Thyroid gland (tissue), 4 donors: ENCODE data around the gene ATP13A3. TPM values are rescaled to one million over a fixed set of nuclear protein-coding genes. Genes with fewer than 3 reads are reported as not detected.

ENCODE experiments used
- DNase-seq, 2 donors: peaks; one replicate each; pipeline ENCODE4 v3.0.0-alpha.2; 2019
- H3K27ac ChIP-seq, 3 donors: fragments of 200-600 bp; sonication (generic); 1 replicate in 2 of 3; 2 replicates in 1 of 3; pipeline ENCODE4 v1.5.1; 2016 to 2019; ENCODE audit warnings: mild to moderate bottlenecking in 1 of 3, moderate library complexity in 1 of 3
- H3K27me3 ChIP-seq: fragments of 200-600 bp; sonication (generic); one replicate; pipeline ENCODE4 v1.5.1; 2019
- H3K36me3 ChIP-seq, 2 donors: fragments of 200-600 bp; sonication (generic); one replicate each; pipeline ENCODE4 v1.5.1; 2016 to 2019
- H3K4me1 ChIP-seq, 2 donors: fragments of 200-600 bp; sonication (generic); one replicate each; pipeline ENCODE4 v1.5.1; 2017 to 2019
- H3K4me3 ChIP-seq, 3 donors: fragments of 200-600 bp; sonication (generic); replicated peaks in 1 of 3; 1 replicate in 2 of 3; 2 replicates in 1 of 3; pipeline ENCODE4 v1.5.1; 2016; ENCODE audit warnings: mild to moderate bottlenecking in 1 of 3
- H3K9me3 ChIP-seq: fragments of 200-600 bp; sonication (generic); one replicate; pipeline ENCODE4 v1.5.1; 2017
- CTCF ChIP-seq, 6 experiments: fragments of 200-600 bp in 3 of 6; fragments of 450-650 bp in 3 of 6; sonication (generic) in 3 of 6; IDR thresholded peaks; one replicate each; pipeline ENCODE4 v1.5.1; 2016 to 2019; ENCODE audit warnings: antibody characterized with exemption in 6 of 6, mild to moderate bottlenecking in 2 of 6, inconsistent platforms in 1 of 6, moderate library complexity in 1 of 6
- POLR2A ChIP-seq, 2 donors: fragments of 450-650 bp; IDR thresholded peaks; one replicate each; pipeline ENCODE4 v1.6.1; 2017; ENCODE audit warnings: antibody characterized with exemption in 2 of 2, mild to moderate bottlenecking in 2 of 2, moderate library complexity in 1 of 2
- WGBS, 2 donors: methylation state at CpG; one replicate each; pipeline ENCODE4 v1.1.5; 2017; 5-methylcytosine and 5-hydroxymethylcytosine counted together
- intact Hi-C: fragments of 100-400 bp; cut with DNase I; formaldehyde crosslinking; loops from one replicate; pipeline ENCODE4 v1.15.1; 2023
- total RNA-seq, 4 donors: library from RNA; depleted of rRNA; stranded (reverse); fragments of >200 nt; gene quantifications; one replicate each; pipeline ENCODE4 v1.2.3, GENCODE V29; 2016

ATP13A3 gene
- total RNA-seq, 4 donors from 2014 or later: 262 to 426 (median 341) TPM

- no peak for DNase-seq
- Histone ChIP-seq H3K36me3 (peaks cover 23 to 30% of the 10 kb centered on the region in 2 donors), H3K27me3 (no peaks in the 10 kb centered on the region), H3K4me1 (peaks cover 13 to 19% of the 10 kb centered on the region in 2 donors), H3K4me3 (no peak overlapping the region), H3K27ac (peak overlapping the region in 2 of 3 donors; percentile 12 to 38), H3K9me3 (no peaks in the 10 kb centered on the region)
- intact Hi-C loops: no loop called here
- no peak for TF ChIP-seq CTCF (IDR thresholded peaks at IDR 0.05)
- no peak for TF ChIP-seq POLR2A (IDR thresholded peaks at IDR 0.05)
- WGBS, 2 donors: 49 to 55% methylated on average over 2 of the region's 2 CpGs
These were observed 46.0 kb downstream of the ATP13A3 start for GRCh38 chr3:194440756-194441155.

GRCh38 chr3:194439881-194440550 lies 46.8 kb downstream of the ATP13A3 start:
- H3K27me3 ChIP-seq: no peaks in the 10 kb centered on the region
- TF ChIP-seq CTCF (IDR thresholded peaks at IDR 0.05): no peak
- no peak for TF ChIP-seq POLR2A (IDR thresholded peaks at IDR 0.05)
- H3K27ac ChIP-seq: peak overlapping the region in 2 of 3 donors; percentile 12 to 38
- peaks cover 23 to 38% of the 10 kb centered on the region in 2 donors for H3K36me3 ChIP-seq
- H3K4me3 ChIP-seq: no peak overlapping the region
- 65 to 69% methylated on average over 6 of the region's 6 CpGs for WGBS, 2 donors
- H3K4me1 ChIP-seq: peaks cover 13 to 19% of the 10 kb centered on the region in 2 donors
- DNase-seq: no peak
- intact Hi-C loops: no loop called here
- no peaks in the 10 kb centered on the region for H3K9me3 ChIP-seq

DNA sequence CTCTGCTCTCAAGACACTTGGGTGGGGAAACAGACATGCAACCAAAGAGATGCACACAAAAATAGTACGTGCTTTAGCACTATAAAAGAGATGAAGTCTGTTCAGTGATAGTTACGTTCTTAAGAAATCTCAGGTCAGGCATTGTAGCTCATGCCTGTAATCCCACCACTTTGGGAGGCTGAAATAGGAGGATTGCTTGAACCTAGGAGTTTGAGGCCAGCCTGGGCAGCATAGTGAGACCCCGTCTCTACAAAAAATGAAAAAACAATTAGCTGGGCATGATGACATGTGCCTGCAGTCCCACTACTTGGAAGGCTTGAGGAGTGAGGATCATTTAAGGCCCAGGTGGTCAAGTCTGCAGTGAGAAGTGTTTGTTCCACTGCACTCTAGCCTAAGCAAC lies 52.3 kb downstream of the ATP13A3 start:
- Histone ChIP-seq H3K9me3 (no peaks in the 10 kb centered on the region), H3K4me1 (peaks cover 12 to 18% of the 10 kb centered on the region in 2 donors), H3K27ac (peak overlapping the region in 1 of 3 donors; percentile 19), H3K4me3 (no peak overlapping the region), H3K27me3 (no peaks in the 10 kb centered on the region), H3K36me3 (peaks cover 41 to 64% of the 10 kb centered on the region in 2 donors)
- no peak for DNase-seq
- no peak for TF ChIP-seq POLR2A (IDR thresholded peaks at IDR 0.05)
- no peak for TF ChIP-seq CTCF (IDR thresholded peaks at IDR 0.05)
- WGBS, 2 donors: 75 to 98% methylated on average over 3 of the region's 3 CpGs
- intact Hi-C loops: no loop called here

DNA sequence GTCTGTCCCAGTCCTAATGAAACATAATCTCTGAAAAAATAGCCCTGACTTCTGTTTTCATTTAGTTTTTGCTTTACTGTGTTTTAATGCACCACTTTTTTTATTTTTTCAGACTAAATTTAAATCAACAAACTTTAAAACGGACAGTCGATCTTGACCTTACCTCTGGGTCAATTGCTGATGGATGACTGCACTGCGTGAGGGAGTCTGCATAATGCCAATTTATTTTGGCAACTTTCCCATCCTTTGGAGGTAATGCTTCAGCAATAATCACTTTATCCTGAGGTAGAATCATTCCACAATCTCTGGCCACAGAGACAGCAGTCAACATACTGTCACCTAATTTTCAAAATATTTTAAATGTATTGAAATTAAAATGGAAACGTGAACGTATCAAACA lies 55.2 kb downstream of the ATP13A3 start:
- Histone ChIP-seq H3K4me1 (peaks cover 12 to 18% of the 10 kb centered on the region in 2 donors), H3K27me3 (no peaks in the 10 kb centered on the region), H3K4me3 (no peak overlapping the region), H3K36me3 (peaks cover 29 to 67% of the 10 kb centered on the region in 2 donors), H3K9me3 (no peaks in the 10 kb centered on the region), H3K27ac (peak overlapping the region; percentile 25 to 52 (median 36))
- DNase-seq: peak; percentile 34 to 46
- WGBS, 2 donors: 31 to 32% methylated on average over 5 of the region's 5 CpGs
- intact Hi-C loops: no loop called here
- TF ChIP-seq POLR2A (IDR thresholded peaks at IDR 0.05): no peak
- TF ChIP-seq CTCF (IDR thresholded peaks at IDR 0.05): no peak

DNA sequence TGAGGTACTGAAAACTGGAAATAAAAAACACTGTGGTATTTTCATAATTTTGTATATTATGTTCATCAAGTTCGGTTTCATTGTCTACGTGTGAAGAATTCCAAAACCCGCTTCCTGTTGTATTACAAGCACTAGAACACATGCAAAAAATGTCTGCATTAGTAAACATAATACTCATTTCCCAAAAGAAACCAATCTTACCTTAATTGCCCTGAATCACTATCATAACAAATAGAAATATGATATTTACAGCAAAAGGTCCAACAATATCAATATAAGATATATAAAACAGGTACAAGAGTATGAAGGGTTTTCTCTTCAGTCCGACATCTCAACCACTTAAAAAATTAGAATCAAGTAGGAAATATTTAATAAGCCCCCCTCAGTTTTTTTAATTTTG lies 61.4 kb downstream of the ATP13A3 start:
- Histone ChIP-seq H3K4me1 (peaks cover 7 to 12% of the 10 kb centered on the region in 2 donors), H3K27ac (no peak overlapping the region), H3K27me3 (no peaks in the 10 kb centered on the region), H3K36me3 (peaks cover 27 to 47% of the 10 kb centered on the region in 2 donors), H3K9me3 (no peaks in the 10 kb centered on the region), H3K4me3 (no peak overlapping the region)
- TF ChIP-seq POLR2A (IDR thresholded peaks at IDR 0.05) (no peak), CTCF (IDR thresholded peaks at IDR 0.05) (no peak)
- no peak for DNase-seq
- intact Hi-C loops: no loop called here
- WGBS, 2 donors: 94 to 96% methylated on average over 4 of the region's 4 CpGs
